ENCODE data around the gene IRF1.
"Not testable (repeated sequence)": the region's sequence is repeated elsewhere in the genome, so short reads cannot be mapped to it uniquely, and the experiment has no call there.

IRF1 gene

DNA sequence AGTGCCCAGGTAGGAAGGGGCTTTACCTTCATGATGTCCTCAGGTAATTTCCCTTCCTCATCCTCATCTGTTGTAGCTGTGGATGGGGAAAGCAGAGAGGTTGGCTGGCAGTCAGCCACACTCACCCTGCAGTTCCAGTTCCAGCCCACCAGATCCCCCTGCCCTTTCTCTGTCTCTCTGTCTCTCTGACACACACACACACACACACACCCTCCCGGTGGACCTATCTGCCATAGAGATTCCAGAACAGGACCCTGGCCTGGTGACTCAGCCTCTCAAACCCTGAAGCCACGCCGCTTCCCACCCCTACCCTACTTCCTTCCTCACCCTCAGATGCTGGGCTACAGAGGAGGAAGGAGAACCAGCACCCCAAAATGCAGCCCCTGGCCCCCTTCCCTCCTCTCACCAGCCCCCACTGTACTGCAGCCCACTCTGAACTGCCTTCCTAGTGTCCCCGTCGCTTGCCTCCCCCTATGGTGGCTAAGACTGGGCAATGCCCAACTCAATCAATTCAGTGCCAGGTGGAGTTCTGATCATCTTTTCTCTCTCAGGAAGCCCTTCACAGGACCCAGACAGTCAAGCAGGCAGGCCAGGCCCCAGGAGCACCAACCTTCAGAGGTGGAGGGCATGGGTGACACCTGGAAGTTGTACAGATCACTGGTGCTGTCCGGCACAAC, 4.8 kb downstream of the IRF1 start:
- DNase-seq, result no peak

DNA sequence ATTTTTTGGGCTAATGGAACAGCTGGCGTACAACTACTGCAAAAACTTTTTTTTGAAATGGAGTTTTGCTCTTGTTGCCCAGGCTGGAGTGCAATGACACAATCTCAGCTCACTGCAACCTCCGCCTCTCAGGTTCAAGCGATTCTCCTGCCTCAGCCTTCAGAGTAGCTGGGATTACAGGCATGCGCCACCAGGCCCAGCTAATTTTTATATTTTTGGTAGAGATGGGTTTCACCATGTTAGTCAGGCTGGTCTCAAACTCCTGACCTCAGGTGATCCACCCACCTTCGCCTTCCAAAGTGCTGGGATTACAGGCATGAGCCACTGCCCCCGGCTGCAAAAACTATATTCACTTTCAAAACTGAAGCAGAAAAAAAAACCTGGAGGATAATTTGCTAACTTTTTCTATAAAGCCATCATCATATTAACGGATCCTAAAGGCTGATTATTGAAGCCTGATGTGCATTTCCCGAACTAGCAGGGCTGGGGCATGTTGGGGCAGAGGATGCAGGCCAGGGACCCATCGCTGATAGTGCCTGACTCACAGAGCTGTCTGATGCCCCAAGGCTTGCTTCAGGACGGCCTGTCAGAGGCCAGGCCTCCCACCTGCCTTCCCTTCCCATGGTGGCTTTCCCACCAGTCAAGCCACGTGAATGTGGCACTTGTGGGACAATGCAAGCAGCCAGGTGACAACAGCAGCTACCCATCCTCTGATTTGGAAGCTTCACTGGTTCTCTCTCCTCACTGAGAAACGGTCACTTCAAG, 5.5 kb downstream of the IRF1 start:
- not testable (repeated sequence) for DNase-seq

DNA sequence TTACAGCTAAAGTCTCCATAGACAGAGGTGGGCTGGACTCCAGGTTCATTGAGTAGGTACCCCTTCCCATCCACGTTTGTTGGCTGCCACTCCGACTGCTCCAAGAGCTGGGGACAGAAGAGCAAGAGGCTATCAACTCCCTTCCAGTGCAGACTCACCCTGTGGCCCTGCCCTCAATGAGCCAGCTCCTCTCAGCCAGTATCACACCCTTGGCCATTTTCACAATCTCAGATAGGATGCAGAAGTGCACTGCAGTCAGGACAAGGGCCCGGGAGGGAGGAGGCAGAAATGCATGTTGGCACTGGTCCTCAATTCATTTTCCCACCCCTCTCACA, 6.2 kb downstream of the IRF1 start:
- no peak for DNase-seq

DNA sequence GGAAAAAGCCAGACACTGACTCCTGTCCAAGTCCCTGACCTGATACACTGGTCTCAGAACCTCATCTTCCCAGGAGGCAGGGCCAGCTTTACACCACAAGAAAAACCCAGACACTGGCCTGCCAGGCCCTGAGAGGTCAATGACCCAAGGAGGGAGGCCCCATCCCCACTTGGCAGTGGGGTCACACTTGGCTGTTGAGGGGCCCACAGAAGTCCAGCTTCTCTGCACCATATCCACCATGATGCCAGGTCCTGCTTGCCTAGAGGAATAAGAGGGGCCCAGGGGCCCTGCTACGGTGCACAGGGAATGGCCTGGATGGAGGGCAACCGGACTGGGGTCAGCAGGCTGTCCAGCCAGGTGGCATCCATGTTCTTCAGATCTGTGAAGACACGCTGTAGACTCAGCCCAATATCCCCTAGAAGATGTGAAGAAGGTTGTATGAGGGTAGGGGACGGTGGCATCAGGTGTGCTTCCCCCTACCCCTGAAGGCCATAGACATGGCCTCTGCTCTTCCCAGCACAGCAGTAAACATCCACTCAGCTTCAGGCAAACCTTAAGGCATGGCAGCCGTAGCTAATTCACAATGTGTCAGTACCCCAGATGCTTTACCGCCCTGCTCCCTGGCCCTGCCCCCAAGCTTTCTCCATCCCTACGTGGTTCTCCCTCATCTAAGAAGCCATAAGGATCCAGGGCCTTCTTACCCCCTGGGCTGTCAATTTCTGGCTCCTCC, 6.7 kb downstream of the IRF1 start:
- no peak for DNase-seq

DNA sequence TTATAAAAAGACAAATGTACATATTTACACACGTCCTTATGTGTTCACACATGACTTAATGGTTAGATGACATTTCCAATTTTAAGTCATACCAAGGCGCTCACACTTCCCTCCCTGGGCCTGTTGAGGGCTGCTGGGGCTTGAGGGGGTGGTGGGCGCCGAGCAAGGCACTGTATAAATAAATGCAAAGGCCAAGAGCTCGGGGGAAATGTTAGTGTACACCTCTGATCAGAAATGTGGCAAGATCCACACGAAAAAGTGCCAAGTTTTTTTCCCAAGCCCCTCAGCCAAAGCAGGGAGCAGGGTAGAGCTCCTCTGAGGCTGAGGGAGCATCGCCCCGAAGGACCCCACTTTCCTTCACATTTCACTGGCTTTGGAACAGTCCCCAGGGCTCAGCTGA, 7.5 kb downstream of the IRF1 start:
- DNase-seq, result no peak

DNA sequence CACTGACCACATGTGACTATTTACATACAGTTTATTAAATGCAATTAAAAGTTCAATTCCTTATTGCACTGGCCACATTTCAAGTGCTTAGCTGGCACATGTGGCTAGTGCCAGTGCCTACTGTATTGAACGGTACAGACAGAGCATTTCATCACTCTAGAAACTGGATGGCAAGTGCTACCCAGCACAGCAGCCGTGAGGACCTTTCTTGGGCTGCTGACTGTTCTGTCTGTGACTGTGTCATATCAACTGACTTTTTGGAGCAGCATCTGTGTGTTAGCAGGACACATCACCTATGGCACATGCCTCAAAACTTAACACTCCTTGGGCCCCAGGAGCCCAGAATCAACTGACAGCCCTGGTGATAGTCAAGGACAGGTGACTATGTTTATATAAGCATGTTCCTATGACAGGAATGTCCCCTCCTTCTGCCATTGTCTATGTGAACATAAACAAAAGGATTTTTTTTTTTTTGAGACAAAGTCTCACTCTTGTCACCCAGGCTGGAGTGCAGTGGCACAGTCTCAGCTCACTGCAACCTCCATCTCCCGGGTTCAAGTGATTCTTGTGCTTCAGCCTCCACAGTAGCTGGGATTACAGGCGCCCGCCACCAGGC, 8.9 kb downstream of the IRF1 start:
- DNase-seq, result no peak

DNA sequence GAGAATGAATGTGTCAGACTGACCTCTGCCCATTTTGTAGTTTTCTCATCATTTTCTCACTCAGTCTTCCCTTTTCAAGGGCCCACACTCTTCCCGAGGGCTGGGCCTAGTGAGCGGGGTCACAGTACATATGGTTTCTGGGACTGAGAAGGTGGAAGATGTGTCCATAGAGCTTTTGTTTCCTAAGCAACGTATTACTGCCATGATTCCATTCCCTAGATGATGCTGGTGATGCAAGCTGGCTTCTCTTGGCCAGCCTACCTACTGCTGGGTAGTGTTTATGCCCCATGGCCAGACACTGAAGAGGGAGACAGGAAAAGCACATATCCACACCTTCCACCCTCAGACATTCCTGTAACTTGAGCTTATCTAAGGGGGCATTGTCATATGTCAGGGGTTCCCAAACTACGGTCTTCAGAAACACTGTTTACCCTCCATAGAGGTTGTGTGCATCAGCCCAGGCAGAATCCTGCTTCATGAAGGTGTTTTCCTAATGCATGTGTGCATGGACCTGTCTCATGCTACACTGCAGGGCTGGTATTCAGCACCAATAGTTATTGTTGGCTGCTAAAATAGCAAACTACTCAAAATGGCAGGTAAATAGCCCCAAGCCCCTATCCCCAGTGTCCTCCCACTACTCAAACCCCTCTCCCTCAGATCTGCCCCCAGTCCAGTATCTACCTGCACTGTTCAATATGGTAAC, 9.5 kb downstream of the IRF1 start:
- DNase-seq, result no peak

DNA sequence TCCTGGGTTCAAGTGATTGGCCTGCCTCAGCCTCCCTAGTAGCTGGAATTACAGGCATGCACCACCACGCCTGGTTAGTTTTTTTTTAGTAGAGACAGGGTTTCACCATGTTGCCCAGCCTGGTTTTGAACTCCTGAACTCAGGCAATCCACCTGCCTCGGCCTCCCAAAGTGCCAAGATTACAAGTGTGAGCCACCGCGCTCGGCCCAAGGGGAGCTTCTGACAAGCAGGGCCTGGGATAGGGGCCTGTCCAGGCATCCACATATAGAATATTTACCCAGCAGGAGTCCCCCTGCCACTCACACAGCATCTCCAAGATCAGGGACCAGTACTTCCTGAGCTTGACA, 10.1 kb downstream of the IRF1 start:
- no peak for DNase-seq

DNA sequence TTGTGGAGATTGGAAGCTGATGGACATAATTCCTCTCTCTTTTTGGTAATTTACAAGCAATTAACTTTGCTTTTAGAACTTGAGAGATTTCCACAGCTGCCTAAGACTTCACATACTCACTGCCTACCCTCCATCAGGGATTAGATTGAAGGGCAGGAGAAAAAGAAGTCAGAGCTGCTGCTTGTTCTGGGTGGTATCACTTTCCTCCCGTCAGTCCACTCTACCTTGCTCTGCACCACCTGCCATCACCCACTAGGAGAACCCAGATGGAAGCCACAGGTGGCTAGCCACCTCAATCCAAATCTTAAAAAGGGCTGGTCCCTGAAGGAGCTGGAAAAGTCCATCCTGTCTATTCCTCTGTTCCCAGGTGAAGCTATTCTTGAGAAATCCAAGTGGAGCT, 10.5 kb downstream of the IRF1 start:
- no peak for DNase-seq

DNA sequence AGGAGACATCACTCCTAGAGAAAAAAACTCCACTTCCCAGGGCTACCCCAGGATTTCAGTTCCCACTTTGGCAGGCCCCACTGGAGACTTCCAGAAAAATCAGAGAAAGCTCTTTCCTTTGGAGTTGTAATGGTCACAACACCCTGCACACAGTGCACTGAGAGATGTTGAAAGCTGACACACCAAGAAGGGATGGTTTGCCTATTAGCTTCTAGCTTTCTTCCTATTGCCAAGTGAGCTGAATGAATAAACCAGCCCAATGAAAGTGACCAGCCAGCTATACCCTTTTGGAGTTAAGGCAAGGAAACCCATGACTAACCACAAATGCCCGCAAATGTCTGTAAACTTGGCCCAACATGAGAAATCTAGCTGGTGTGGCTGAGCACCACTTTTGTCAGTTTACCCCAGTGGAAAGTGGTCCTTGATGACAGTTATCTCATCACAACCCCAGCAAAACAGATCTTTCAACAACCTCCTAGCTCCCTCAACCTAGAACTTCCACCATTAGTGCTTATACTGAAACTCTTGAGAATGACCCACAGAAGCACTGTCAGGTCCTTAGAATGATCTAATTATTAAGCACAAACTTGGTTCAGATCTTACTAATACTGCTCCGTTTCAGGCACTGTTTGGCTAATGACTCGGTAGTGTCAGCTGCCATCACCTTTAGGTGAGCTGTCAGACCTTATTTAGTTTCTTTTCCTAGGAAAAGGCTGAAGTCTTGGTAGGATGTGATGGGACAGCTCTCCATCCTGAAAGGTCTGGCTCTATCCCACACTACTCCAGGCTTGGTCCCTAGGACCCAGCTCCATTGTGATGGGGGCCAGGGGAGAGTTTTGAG, 11.2 kb downstream of the IRF1 start:
- no peak for DNase-seq

DNA sequence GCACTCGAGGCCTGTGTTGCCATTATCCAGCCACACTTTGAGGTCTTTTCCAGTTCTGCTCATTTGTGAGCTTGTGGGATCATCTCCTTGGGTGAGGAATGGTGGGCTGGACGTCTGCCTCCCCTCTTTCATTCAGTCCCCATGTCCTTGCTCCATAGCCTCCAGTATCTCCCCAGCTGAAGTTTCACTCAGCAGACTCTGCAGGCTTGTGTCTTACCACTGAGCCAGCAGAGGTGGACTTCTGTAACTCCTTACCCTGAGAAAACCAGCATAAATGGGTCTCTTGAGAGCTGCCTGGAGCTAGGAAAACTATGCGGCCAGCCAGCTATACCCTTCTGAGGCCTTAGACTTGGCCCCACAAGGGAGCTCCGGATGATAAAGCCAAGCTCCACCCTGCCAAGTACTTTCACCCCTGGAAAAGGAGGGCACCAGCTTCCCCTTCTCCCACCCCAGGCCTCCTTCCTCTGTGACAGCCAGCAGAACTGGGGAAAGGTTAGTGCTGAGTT, 12.2 kb downstream of the IRF1 start:
- no peak for DNase-seq

DNA sequence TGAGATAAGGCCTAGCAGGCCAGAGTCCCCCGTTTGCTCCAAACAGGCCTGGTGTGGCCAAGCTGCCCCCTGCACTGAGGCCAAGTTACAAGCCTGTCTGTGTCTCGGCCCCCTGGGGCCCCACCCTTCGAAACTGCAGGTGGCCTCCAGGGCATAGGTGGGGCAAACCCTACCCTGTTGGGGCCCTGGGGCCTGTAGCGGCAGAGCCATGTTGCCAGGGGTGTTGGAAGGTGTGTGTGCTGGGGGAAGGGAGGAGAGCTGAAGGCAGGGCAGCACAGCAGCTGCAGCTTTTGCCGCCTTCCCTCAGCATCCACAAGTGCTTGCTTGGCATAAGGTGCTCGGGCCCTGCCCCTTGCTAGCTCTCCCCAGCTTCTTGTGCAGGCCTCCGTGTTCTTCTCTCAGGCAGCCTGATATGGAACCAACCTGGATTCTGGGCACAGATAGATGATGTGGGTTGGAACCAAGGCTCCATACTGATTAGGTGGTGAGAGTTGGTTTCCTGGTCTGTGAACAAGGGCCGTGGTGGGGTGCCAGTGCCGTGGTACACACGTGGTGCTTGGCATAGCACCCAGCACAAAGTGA, 12.7 kb downstream of the IRF1 start:
- DNase-seq, result no peak

DNA sequence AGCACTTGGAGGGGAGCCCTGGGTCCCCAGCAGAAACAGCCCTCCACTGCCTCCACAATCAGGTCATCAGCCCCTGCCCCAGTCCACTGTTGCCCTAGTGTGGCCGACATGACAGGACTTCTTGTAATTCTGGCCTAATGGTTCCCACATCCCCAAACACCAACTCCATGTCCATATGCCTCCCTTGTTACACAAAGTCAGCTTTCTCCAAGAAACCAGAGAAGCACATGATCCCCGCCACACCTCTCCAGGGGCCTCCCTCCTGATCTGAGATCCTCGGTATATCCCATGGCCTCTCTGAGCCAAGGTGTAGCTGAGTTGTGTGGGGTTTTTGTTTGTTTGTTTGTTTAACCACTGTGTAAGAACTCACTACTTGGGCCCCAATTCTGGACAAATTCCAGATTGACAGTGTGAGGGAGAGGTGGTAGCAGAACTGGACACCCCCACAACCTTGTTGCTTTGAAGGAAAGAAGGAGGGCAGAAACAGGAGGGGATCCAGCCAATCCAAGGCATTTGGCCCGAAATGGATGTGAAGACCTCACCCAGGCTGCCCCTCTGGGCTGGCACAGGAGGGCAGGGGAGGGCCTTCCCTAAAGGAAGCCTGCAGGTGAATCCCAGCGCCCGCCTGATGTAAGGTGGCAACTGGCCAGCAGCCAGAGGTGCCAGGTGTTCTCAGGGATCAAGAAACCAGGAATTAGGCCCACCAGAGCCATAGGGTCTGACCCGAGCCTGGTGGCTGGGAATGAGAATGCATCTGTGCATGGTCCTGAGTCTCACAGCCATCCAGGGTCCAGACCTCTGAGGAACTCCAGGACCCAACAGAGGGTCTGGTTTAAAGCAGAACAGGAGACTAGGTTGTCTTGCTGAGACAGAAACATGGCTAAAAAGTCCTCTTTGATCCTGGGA, 13.4 kb downstream of the IRF1 start:
- peak; percentile 86 for DNase-seq

DNA sequence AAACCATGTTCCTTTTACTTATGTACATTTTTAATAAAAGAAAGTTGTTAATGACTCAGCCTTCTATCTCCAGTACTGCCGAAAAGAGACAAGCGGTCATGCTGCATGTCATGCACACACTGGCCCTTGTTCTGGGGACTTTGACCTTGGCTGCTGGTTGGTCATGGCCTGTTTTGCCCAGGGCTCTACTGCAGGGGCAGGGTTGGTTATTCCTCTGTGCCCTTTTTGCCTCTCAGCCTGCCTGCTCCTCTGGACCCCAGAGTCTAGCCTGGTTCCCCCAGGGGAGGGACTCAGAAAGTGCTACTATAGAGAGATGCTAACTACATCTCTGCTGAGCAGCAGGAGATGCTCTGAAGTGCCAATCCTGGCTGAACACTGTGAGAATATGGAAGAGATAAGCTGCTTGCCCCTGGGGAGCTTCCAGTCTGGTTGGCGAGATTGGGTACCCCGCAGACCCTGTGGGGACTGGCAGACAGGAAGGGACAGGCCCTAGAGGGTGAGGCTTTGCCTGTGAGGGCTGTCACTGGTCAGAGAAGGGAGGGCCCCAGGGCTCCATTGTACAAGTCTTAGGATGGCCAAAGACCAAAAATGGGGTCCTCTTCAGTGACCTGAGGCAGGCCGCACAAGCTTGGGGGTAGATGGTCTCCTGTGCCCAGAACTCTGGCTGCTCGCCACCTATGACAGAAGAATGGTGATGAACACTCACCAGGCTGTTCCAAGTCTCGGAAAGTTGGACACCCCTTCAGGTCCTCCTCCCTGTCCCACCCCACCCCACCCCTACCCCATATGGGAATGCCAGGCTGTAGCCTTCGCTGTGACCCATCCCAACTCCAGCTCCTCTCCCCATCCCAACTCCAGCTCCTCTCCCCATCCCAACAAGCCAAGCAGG, 14.3 kb downstream of the IRF1 start:
- no peak for DNase-seq

DNA sequence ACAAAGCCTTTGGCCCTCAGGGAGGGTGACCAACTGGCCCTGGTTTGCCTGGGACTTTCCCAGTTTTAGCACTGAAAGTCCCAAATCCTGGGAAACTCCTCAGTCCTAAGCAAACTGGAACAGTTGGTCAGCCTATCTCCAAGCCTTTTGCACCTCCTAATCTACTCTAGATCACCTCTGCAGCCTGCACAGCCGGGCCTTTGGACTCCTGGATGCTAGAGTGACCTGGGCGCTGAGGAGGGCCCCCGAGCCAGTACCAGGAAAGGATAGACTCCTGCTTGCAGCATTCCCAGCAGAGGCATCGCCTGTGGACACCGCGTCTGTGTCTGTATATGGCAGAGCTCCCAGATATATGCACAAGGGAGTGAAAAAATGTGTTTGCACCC, 15.1 kb downstream of the IRF1 start:
- no peak for DNase-seq

DNA sequence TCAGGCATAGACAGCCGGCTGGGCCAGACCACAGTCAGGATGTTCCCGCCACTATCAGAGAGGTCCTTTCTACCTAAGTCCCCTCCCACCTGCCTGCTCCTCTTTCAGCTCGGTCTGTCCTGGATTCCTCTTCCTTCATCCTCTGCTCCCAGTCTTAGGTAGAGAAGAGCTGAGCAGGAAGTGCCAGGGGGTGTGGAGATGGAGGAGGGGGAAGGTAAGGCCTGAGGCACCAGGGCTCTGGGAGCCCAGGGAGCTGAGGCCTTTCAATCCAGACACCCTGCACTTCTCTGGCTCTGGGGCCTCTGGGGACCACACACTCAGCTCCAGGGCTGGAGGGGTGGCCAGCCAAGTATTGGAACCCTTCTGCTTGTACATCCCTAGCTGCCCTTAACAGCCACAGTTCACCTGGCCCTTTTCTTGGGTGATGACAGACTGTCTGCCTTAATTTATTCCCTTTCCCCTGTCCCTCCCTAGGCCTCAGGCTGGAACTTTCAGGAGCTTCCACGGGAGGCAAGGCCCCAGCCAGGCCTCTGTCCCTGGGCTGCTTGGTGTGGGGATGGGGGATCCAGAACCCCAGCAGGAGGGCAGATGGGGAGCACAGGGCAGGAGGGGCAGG, 15.6 kb downstream of the IRF1 start:
- no peak for DNase-seq

DNA sequence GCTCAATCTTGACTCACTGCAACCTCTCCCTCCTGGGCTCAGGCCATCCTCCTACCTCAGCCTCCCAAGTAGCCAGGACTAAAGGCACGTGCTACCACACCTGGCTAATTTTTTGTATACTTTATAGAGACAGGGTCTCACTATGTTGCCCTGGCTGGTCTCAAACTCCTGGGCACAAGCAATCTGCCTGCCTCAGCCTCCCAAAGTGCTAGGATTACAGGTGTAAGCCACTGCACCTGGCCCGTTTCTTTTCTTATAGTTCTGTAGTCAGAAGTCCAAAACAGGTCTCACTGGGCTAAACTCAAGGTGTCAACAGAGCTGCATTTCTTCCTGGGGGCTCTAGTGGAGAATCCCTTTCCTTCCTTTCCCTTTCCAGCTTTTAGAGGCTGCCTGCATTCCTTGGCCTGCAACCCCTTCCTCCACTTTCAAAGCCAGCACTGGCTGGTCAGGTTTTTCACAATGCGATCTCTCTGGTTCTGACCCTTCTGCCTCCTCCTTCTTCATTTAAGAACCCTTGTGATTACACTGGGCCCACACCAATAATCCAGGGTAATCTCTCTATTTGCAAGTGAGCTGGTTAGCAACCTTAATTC, 16.3 kb downstream of the IRF1 start:
- no peak for DNase-seq

DNA sequence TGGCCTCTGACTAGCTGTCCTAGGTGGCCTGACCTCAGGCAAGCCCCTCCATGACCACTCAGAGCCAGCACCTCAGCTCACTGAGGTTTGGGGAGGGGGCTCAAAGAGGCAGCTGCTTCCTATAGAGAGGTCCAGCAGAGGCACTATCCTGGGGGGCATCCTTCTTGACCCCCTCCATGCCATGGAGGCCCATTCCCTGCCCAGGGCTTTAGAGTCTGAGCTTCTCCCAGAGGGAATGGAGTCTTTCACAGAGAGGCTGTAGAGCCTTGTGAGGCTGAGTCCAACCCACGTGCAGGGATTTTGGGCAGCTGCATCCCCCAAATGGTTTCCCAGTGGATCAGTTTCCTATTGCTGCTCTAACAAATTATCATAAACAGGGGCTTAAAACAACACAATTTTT, 16.9 kb downstream of the IRF1 start:
- no peak for DNase-seq
